ENCODE data around the gene PLXND1.

Gene PLXND1

GRCh38 chr3:129606636-129607390 is at the start of gene PLXND1:
TSS of gene PLXND1 (minus strand) at chr3:129606676. CDS start at chr3:129606639, 37 bp downstream.
- in situ Hi-C loops (cut with MboI; ENCODE audit: low pct_unique_long_range_greater_than_20kb, low sequenced_read_pairs, unreplicated experiment) = no loop called here

GRCh38 chr3:129655291-129655700 is 48.8 kb upstream of the PLXND1 start:
- no peak for TF ChIP-seq CTCF (IDR thresholded peaks at IDR 0.05; ENCODE audit: extremely low read depth, insufficient read depth, missing control alignments)
- DNase-seq (ENCODE audit: low spot score) = no peak
- in situ Hi-C loops (cut with MboI; ENCODE audit: low pct_unique_long_range_greater_than_20kb, low sequenced_read_pairs, unreplicated experiment) = no loop called here

More at GRCh38 chr3:129606636-129607390, at the start of gene PLXND1:
- no peak for TF ChIP-seq CTCF (IDR thresholded peaks at IDR 0.05; ENCODE audit: extremely low read depth, insufficient read depth, missing control alignments)
- peak; percentile 89 for DNase-seq (ENCODE audit: low spot score)

GRCh38 chr3:129654131-129654530 is 47.7 kb upstream of the PLXND1 start:
- TF ChIP-seq CTCF (IDR thresholded peaks at IDR 0.05; ENCODE audit: extremely low read depth, insufficient read depth, missing control alignments) = no peak
- no peak for DNase-seq (ENCODE audit: low spot score)
- in situ Hi-C loops (cut with MboI; ENCODE audit: low pct_unique_long_range_greater_than_20kb, low sequenced_read_pairs, unreplicated experiment) = loop anchor here (5.0 kb wide), 1 partner anchor 168 kb away; no protein-coding TSS in a partner anchor

DNA sequence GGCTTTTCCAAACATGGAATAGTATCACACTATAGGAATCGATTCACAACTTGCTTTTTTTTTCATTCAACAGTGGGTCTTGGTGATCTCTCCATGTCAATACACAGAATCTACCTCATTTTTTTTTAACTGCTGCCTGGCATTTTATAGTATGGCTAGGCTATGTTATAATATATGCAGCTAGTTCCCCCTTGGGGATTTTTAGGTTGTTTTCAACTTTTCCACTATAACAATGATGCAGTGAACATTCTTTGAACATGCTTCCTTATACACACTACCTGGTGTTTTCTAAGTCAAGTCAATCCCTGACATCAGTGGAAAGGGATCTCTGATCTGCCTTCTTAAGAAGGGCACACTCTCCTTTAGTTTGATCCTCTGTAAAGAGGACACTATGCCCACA is 46.5 kb upstream of the PLXND1 start:
- in situ Hi-C loops (cut with MboI; ENCODE audit: low pct_unique_long_range_greater_than_20kb, low sequenced_read_pairs, unreplicated experiment) = loop anchor here (5.0 kb wide), 1 partner anchor 169 kb away; no protein-coding TSS in a partner anchor
- TF ChIP-seq CTCF (IDR thresholded peaks at IDR 0.05; ENCODE audit: extremely low read depth, insufficient read depth, missing control alignments) = no peak
- DNase-seq (ENCODE audit: low spot score) = no peak

DNA sequence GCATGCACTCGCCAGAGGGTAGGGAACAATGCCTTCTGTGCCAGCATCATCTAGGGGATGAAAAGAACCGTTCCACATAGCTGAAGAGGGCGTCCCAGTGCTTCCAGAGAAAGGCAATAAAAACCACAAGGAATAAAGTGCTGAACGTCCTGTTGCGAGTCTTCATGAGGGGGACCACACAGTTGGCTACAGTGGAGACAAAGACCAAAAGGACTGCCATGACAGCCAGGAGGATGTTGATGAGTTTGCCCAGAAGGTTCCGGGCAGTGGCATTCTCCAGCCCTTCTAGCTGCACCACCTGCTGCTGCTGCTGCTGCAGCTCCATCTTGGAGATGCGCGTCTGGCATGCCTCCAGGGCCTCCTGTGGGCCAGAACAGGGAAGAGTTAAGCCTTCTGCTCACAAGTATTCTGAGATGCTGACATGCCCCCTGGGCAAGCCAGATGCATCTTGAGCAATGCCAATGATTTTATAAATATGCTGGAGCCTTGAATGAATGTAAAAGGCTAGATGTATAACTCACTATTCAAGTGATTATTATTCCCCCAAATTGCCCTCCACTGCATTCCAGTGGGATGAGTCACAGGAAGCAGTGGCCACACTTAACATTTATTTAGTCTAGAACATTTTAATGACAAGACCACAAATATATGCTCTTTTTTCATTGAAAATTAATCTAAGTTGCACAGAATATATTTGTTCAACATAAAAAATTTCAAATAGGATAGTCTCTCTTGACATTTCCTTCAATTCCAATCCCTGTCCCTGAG is 45.1 kb upstream of the PLXND1 start:
- no peak for DNase-seq (ENCODE audit: low spot score)
- in situ Hi-C loops (cut with MboI; ENCODE audit: low pct_unique_long_range_greater_than_20kb, low sequenced_read_pairs, unreplicated experiment) = loop anchor here (5.0 kb wide), 1 partner anchor 171 kb away; no protein-coding TSS in a partner anchor
- TF ChIP-seq CTCF (IDR thresholded peaks at IDR 0.05; ENCODE audit: extremely low read depth, insufficient read depth, missing control alignments) = no peak

GRCh38 chr3:129650256-129650872 is 43.9 kb upstream of the PLXND1 start:
- in situ Hi-C loops (cut with MboI; ENCODE audit: low pct_unique_long_range_greater_than_20kb, low sequenced_read_pairs, unreplicated experiment) = loop anchor here (5.0 kb wide), 1 partner anchor 172 kb away; no protein-coding TSS in a partner anchor
- peak; percentile 76 for TF ChIP-seq CTCF (IDR thresholded peaks at IDR 0.05; ENCODE audit: extremely low read depth, insufficient read depth, missing control alignments)

More at GRCh38 chr3:129650256-129650872, 43.9 kb upstream of the PLXND1 start:
- peak; percentile 56 for DNase-seq (ENCODE audit: low spot score)

All from GM13977 (cell line).